Common myeloid progenitor, CD34-positive (primary cell): ENCODE results near the gene NKAIN2.
"Not testable (repeated sequence)": the region's sequence is repeated elsewhere in the genome, so short reads cannot be mapped to it uniquely, and the experiment has no call there.

Experiments used
- CTCF ChIA-PET: fragments of 350-600 bp; sonication (Branson Sonifier 250); formaldehyde crosslinking; loops from one replicate; lab custom pipeline; 2021; ENCODE audit warnings: antibody characterized with exemption; lab: Charles Lee
- POLR2A ChIA-PET: fragments of 350-600 bp; sonication (Branson Sonifier 250); formaldehyde crosslinking; loops from one replicate; lab custom pipeline; 2021; ENCODE audit warnings: antibody characterized with exemption; lab: Charles Lee
- DNase-seq, 3 donors: peaks; one replicate each; pipeline versions ENCODE4 v3.0.0 to v3.0.0-alpha.2; 2013
- H3K27ac ChIP-seq, 2 experiments: 1 replicate in 1 of 2; 2 replicates in 1 of 2; pipeline ENCODE4 v1.7.0; 2013; ENCODE audit warnings: inconsistent platforms in 2 of 2, low read length in 2 of 2, mild to moderate bottlenecking in 2 of 2, low read depth in 1 of 2, moderate library complexity in 1 of 2; ENCODE audit not compliant: severe bottlenecking in 2 of 2, insufficient read depth in 1 of 2, poor library complexity in 1 of 2
- H3K27me3 ChIP-seq, 5 experiments: replicated peaks in 2 of 5; 1 replicate in 3 of 5; 2 replicates in 2 of 5; pipeline versions ENCODE4 v1.6.1 to v1.7.0; 2013; ENCODE audit warnings: low read length in 4 of 5, mild to moderate bottlenecking in 2 of 5, moderate library complexity in 2 of 5, inconsistent platforms in 1 of 5; ENCODE audit not compliant: insufficient read depth in 5 of 5, control insufficient read depth in 4 of 5
- H3K36me3 ChIP-seq, 4 experiments: 1 replicate in 2 of 4; 2 replicates in 2 of 4; pipeline versions ENCODE4 v1.6.1 to v1.7.0; 2013; ENCODE audit warnings: low read length in 3 of 4, control low read depth in 1 of 4, mild to moderate bottlenecking in 1 of 4; ENCODE audit not compliant: control insufficient read depth in 4 of 4, insufficient read depth in 4 of 4
- H3K4me1 ChIP-seq, 4 experiments: 1 replicate in 3 of 4; 2 replicates in 1 of 4; pipeline versions ENCODE4 v1.6.1 to v1.7.1; 2013; ENCODE audit warnings: low read length in 3 of 4, mild to moderate bottlenecking in 3 of 4, control low read depth in 1 of 4, inconsistent platforms in 1 of 4, moderate library complexity in 1 of 4; ENCODE audit not compliant: control insufficient read depth in 4 of 4, insufficient read depth in 4 of 4; ENCODE audit errors: control extremely low read depth in 1 of 4
- H3K4me3 ChIP-seq, 7 experiments: 1 replicate in 4 of 7; 2 replicates in 3 of 7; pipeline versions ENCODE4 v1.5.1 to v1.7.0; 2013; ENCODE audit warnings: mild to moderate bottlenecking in 7 of 7, low read length in 6 of 7, moderate library complexity in 6 of 7, inconsistent platforms in 2 of 7, low read depth in 2 of 7, control low read depth in 1 of 7; ENCODE audit not compliant: insufficient read depth in 4 of 7, control insufficient read depth in 1 of 7; ENCODE audit errors: extremely low read depth in 1 of 7
- H3K9me3 ChIP-seq, 5 experiments: 1 replicate in 4 of 5; 2 replicates in 1 of 5; pipeline versions ENCODE4 v1.6.1 to v1.7.1; 2013; ENCODE audit warnings: low read length in 4 of 5, mild to moderate bottlenecking in 2 of 5, inconsistent platforms in 1 of 5, low read depth in 1 of 5, moderate library complexity in 1 of 5; ENCODE audit not compliant: control insufficient read depth in 4 of 5, insufficient read depth in 2 of 5; ENCODE audit errors: control extremely low read depth in 1 of 5
- WGBS: methylation state at CpG from one replicate; pipeline ENCODE4 v1.1.5; 2013; ENCODE audit not compliant: insufficient coverage; 5-methylcytosine and 5-hydroxymethylcytosine counted together

NKAIN2 gene

GRCh38 chr6:124684621-124685020 is 881.0 kb downstream of the NKAIN2 start:
- CTCF ChIA-PET, result no interaction called here
- peaks cover 0 to 3% (median 0%) of the 10 kb centered on the region in 5 experiments for H3K9me3 ChIP-seq
- H3K27me3 ChIP-seq, result no peaks in the 10 kb centered on the region
- H3K36me3 ChIP-seq, result no peaks in the 10 kb centered on the region
- no peaks in the 10 kb centered on the region for H3K4me1 ChIP-seq
- H3K4me3 ChIP-seq, result no peak overlapping the region
- 100% methylated on average over 1 of the region's 2 CpGs for WGBS
- no peak for DNase-seq
- no peak overlapping the region for H3K27ac ChIP-seq
- POLR2A ChIA-PET, result no interaction called here

- Histone ChIP-seq H3K27me3 (no peaks in the 10 kb centered on the region), H3K36me3 (no peaks in the 10 kb centered on the region), H3K4me3 (no peak overlapping the region), H3K9me3 (peaks cover 0 to 3% (median 0%) of the 10 kb centered on the region in 5 experiments), H3K27ac (no peak overlapping the region), H3K4me1 (no peaks in the 10 kb centered on the region)
- no peak for DNase-seq
- CTCF ChIA-PET, result no interaction called here
- POLR2A ChIA-PET, result no interaction called here
Observed at GRCh38 chr6:124688369-124688768, 884.7 kb downstream of the NKAIN2 start.

- no peak for DNase-seq
- POLR2A ChIA-PET, result no interaction called here
Observed at GRCh38 chr6:124694139-124694705, 890.6 kb downstream of the NKAIN2 start.

GRCh38 chr6:124699038-124699437 is 895.4 kb downstream of the NKAIN2 start:
- DNase-seq, result no peak
- 100% methylated on average over 2 of the region's 2 CpGs for WGBS
- H3K27ac ChIP-seq, result no peak overlapping the region
- no peaks in the 10 kb centered on the region for H3K27me3 ChIP-seq
- H3K4me1 ChIP-seq, result no peaks in the 10 kb centered on the region
- ChIA-PET POLR2A (no interaction called here), CTCF (no interaction called here)
- peaks cover 0 to 2% (median under 1%) of the 10 kb centered on the region in 4 experiments for H3K36me3 ChIP-seq
- H3K9me3 ChIP-seq, result peaks cover 0 to 6% (median 2%) of the 10 kb centered on the region in 5 experiments
- no peak overlapping the region for H3K4me3 ChIP-seq

More at GRCh38 chr6:124694139-124694705, 890.6 kb downstream of the NKAIN2 start:
- 90% methylated on average over 4 of the region's 4 CpGs for WGBS
- peaks cover 0 to 2% (median under 1%) of the 10 kb centered on the region in 4 experiments for H3K36me3 ChIP-seq
- peaks cover 0 to 4% (median 0%) of the 10 kb centered on the region in 5 experiments for H3K9me3 ChIP-seq
- H3K27ac ChIP-seq, result no peak overlapping the region
- no peak overlapping the region for H3K4me3 ChIP-seq
- CTCF ChIA-PET, result no interaction called here
- H3K27me3 ChIP-seq, result no peaks in the 10 kb centered on the region
- no peaks in the 10 kb centered on the region for H3K4me1 ChIP-seq

- 86% methylated on average over 1 of the region's 2 CpGs for WGBS
- Histone ChIP-seq H3K9me3 (peaks cover 0 to 6% (median 2%) of the 10 kb centered on the region in 5 experiments), H3K27me3 (no peaks in the 10 kb centered on the region), H3K4me1 (no peaks in the 10 kb centered on the region), H3K27ac (no peak overlapping the region), H3K36me3 (peaks cover 0 to 2% (median 0%) of the 10 kb centered on the region in 4 experiments), H3K4me3 (no peak overlapping the region)
- ChIA-PET CTCF (no interaction called here), POLR2A (no interaction called here)
- DNase-seq, result no peak
Observed at GRCh38 chr6:124703541-124703940, 899.9 kb downstream of the NKAIN2 start.

- H3K27me3 ChIP-seq, H3K4me3 ChIP-seq, H3K27ac ChIP-seq, H3K4me1 ChIP-seq, DNase-seq, H3K9me3 ChIP-seq, POLR2A ChIA-PET, H3K36me3 ChIP-seq: not testable (repeated sequence)
- 98% methylated on average over 14 of the region's 17 CpGs for WGBS
- CTCF ChIA-PET, result interaction anchor here (0.6 kb wide), 1 partner anchor 10 kb away, joined by 4 read pairs; no protein-coding TSS in a partner anchor
Observed at GRCh38 chr6:124712532-124712931, 908.9 kb downstream of the NKAIN2 start.

- Histone ChIP-seq H3K27me3 (no peaks in the 10 kb centered on the region), H3K4me1 (no peaks in the 10 kb centered on the region), H3K36me3 (no peaks in the 10 kb centered on the region), H3K27ac (no peak overlapping the region), H3K9me3 (peaks cover 0 to 3% (median 0%) of the 10 kb centered on the region in 5 experiments), H3K4me3 (no peak overlapping the region)
- WGBS, result 88% methylated on average over 2 of the region's 2 CpGs
- DNase-seq, result no peak
- CTCF ChIA-PET, result interaction anchor here (1.2 kb wide), 1 partner anchor 8 kb away, joined by 4 read pairs; no protein-coding TSS in a partner anchor
- POLR2A ChIA-PET, result no interaction called here
Observed at GRCh38 chr6:124714728-124715127, 911.1 kb downstream of the NKAIN2 start.
